Erythroblast (primary cell): ENCODE data around the gene ENPP7.
"Not testable (repeated sequence)": the region's sequence is repeated elsewhere in the genome, so short reads cannot be mapped to it uniquely, and the experiment has no call there.

ENCODE experiments used
- DNase-seq, 2 experiments: peaks; one replicate each; lab custom pipeline; 2025; lab: John Stamatoyannopoulos, UW
- GATA1 ChIP-seq: IDR thresholded peaks from 2 replicates; pipeline ENCODE4 v1.6.1; 2011; ENCODE audit warnings: low read depth, mild to moderate bottlenecking, control low read depth, low read length, moderate library complexity
- POLR2A ChIP-seq: IDR thresholded peaks from 2 replicates; pipeline ENCODE4 v1.6.1; 2011; ENCODE audit warnings: mild to moderate bottlenecking, low read length

The ENPP7 gene

DNA sequence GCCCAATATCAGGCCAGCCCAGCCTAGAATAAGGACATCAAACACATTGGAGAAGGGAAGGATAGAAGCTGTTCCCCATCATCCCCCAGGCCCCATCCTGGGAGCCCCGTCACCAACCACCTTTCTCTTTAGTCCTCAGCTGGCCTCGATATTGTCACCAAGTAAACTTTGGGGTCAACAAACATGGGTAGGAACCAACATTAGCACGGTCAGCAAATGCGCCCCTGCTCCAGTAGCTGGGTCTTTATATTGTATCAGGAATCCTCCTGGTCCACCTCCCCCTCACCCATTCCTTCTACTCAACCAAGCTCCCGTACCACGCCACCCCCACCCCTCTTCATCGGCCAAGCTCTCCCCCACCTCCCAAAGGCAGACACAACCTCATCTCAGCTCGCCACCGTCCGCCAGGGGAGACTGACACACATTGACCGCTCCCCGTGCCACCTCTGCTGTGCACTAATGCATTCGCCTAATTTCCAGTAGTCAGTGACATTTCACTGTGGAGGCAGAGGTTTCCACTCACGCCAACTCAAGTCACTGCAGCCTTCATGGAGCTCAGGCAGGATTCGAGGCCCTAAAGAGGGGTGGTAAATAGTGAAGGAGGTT lies 26.5 kb downstream of the ENPP7 start:
- TF ChIP-seq POLR2A (no peak), GATA1 (no peak)
- no peak for DNase-seq

DNA sequence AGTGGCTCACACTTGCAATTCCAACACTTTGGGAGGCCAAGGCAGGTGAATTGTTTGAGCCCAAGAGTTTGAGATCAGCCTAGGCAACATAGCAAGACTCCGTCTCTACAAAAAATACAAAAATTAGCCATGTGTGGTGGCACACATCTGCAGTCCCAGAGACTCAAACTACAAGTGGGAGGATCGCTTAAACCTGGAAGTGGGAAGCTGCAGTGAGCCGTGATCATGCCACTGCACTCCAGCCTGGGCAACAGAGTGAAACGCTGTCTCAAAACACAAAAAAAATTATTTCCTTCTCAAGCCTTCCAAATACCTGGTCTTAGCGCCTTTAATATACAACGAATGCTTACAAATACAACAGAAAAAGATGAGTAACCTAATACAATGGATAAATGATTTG lies 27.5 kb downstream of the ENPP7 start:
- DNase-seq: no peak
- TF ChIP-seq POLR2A (no peak), GATA1 (no peak)

DNA sequence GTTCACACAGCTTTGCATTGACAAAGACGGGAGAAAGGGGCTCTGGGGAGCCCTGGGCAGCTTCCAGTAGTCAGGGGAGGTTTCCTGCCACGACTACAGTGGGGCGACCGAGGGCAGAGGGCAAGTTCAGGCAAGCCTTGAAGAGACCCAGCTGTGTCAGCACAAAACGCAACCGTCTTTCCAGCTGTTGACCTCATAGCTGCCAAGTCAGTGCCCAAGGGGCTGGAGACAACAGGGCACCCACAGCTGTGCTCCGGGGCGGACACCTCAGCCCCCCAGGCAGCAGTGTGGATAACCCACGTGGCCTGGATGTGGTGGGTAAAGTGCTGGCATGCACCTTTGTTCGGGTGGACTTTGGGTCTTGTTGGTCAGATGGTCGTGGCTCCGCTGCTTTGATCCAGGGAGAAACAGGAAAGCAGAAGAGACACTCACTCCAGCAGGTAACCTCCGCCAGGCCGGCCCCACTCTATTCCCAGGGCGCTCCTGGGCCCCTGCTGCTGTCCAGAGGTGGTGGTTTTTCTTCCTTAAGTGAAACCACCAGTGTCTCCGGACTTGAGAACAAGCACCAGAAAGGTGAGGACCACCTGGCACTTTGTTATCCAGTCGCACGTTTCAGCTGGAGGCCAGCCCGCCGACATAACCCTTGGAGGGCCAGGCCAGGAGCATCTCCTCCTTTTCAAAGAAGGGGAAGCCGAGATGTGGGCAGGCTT lies 29.6 kb downstream of the ENPP7 start:
- TF ChIP-seq GATA1 (no peak), POLR2A (no peak)
- DNase-seq: no peak

DNA sequence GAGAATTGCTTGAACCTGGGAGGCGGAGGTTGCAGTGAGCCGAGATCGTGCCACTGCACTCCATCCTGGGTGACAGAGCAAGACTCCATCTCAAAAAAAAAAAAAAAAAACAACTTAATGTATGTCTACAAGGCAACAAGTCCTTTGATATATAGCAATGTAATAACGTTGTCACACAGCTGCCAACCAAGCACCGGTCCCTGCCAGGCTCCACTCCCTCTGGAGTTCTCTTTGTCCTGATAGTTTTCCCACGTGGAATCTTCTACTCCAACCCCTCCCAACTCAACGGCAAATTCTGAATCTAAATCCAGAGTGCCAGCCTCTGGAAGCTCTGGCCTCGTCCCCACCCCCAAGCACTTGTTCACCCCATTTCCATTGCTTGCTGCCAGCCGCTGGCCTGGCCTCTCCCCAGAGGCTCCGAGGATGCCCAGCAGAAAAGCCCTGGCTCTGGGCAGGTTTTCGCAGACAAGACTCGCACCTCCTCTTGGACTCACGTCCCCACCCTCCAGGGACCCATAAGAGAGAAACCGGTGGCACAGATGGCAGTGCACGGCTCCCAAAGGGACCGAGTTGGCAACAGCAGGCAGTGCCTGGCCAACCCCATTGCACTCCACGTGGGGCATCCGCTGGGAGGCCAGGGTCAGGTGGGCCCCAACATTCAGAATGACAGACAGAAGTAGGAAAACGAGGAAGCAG lies 31.3 kb downstream of the ENPP7 start:
- TF ChIP-seq GATA1 (no peak), POLR2A (no peak)

DNA sequence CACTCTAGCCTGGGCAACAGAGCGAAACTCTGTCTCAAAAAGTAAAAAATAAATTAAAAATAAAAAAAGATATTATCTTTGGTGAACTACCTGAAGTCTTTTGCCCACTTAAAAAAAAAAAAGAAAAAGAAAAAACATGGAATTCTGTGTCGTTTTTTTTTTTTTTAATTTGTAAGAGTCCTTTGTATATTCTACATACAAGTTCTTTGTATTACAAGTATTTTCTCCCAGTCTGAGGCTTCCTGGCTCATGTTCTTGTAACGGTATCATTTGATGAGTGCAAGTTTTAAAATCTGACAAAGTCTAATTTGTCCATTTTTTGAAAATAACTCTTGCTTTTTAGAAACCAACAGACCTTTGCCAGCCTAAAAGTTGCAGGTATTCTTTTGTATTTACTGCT lies 35.0 kb downstream of the ENPP7 start:
- TF ChIP-seq GATA1: no peak
- TF ChIP-seq POLR2A: no peak
- no peak for DNase-seq

More for the DNA sequence above, 31.3 kb downstream of the ENPP7 start:
- no peak for DNase-seq

DNA sequence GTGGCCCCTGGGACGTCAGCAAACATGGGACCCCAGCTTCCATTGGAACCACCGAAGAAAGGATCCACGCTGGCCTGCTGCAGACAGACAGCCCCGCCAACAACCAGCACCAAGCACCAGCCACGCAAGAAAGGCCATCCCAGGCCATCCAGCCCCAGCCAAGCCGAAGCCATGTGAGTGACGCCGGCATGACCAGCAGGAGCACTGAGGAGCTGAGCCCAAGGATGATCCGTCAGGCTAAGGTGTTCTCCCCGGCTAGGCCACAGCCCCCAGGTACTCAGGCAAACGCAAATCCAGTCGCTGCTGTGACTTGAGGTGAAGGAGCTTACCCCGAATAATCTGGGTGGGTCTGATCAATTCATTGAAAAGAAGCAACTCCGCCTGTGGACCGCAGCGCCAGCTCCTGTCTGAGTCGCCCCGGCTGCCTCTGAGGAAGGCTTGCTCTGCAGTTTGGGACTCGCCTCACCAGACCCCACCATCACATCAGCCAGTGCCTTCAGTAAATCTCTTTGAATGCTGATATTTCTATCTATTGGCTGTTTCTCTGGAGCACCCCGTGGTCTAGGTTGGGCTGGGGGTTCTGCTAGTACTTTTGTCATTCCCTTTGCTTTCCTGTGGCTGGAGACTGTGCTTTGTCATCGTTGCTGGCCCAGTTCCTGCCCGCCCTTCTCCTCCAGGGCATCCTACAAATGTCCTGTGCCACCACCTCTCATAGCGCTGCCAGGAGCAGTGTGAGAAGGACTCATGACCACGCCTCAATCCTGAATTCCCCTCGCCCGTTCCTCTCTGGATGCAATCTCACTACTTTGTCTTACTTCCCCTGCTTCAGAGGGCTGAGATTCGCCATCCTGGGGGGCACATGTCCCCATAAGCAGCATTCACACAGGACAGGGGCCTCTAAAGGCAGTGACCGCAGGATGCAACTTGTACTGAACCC lies 39.1 kb downstream of the ENPP7 start:
- no peak for DNase-seq
- no peak for TF ChIP-seq POLR2A

DNA sequence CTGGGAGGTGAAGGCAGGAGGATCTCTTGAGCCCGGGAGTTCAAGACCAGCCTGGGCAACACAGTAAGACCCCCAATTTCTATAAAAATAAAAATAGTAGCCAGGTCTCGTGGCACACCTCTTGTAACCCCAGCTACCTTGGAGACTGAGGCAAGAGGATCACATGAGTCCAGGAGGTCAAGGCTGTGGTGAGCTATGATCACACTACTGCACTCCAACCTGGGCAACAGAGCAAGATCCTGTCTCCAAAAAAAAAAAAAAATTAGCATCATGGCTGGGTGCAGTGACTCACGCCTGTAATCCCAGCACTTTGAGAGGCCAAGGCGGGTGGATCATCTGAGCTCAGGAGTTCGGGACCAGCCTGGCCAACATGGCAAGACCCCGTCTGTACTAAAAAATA lies 40.5 kb downstream of the ENPP7 start:
- DNase-seq: no peak
- no peak for TF ChIP-seq POLR2A
- TF ChIP-seq GATA1: no peak

DNA sequence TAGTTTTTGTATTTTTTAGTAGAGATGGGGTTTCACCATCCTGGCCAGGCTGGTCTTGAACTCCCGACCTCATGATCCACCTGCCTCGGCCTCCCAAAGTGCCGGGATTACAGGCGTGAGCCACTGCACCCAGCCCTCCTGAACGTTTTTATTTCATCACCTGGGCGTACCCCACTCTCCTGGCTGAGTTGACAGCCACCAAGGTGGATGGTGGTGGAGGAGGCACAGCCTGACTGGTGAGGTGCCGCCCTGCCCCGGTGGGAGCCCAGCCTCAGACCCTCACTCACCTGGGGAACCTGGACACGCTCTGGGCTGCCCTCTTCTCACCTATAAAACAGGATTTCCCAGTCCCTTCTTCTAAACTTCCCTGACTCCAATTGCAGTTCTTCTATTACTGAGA lies 42.0 kb downstream of the ENPP7 start:
- DNase-seq: not testable (repeated sequence)

DNA sequence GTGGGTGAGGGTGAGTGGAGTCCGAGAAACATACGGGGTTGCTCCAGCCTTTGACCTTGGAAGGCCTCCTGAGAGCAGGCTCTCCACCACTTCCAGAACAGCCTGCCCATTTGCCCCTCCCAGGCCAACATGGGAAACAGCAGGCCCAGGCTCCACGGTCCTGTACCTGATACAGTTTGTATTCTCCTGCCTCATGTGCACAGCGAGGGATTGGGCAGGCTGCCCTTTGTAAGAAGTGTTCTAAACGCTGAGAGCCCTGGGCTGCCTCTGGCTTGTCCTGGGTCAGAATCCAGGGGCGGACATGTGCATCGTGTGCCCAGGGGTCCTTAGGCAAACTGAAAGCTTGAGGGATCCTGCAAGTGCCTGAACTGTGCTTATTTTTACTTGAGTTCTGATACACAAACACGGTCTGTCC lies 43.8 kb downstream of the ENPP7 start:
- DNase-seq: no peak
- no peak for TF ChIP-seq POLR2A
- TF ChIP-seq GATA1: no peak

DNA sequence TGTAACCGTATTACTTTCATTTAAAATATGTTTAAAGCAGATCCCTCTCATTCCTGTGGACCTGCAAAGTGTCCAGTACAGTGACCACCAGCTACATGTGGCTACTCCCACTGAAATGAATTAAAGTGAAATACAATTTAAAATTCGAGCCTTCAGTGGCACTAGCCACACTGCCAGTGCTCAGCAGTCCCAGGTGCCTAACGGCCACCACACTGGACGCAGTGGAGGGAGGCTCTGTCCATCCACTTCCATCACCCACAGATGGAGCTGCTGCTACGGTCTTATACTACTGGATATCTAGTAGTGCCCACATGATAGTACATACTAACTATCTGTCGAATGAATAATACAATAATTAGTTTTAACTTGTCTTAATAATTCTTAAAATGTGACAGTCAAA lies 44.9 kb downstream of the ENPP7 start:
- no peak for DNase-seq
- TF ChIP-seq POLR2A (no peak), GATA1 (no peak)

DNA sequence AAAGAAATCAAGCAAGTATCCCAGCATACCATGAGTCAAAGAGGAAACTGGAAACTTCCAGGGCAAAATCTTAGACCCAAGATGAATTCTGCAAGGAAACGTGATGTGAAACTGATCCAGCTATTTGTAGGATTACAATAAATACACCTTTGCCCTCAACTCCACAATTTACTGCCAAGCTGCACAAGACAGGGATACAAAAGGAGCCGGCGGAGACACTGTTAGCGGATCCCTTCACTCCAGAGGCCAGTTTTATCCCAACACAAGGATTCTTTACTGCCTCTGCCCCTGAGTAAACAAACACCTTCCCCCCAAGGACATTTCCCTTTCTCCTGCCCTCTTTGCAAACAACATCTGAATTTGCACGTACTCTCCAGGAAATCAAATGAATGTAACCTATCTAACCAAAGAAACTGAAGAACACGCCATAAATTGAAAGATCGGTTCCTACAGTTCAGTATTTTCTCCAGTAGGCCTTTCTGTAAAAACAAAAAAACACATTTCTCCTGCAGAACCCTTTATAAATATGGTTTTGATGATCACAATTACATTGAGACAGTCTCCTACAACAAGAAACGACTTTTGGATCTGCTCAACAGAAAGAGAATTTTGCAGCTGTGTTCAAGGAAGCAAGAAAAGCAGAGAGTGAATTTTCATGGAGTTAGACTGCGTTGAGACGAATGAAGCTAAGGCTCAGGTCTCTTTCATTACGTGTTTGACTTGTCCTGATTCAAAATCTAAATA lies 45.8 kb downstream of the ENPP7 start:
- no peak for DNase-seq

DNA sequence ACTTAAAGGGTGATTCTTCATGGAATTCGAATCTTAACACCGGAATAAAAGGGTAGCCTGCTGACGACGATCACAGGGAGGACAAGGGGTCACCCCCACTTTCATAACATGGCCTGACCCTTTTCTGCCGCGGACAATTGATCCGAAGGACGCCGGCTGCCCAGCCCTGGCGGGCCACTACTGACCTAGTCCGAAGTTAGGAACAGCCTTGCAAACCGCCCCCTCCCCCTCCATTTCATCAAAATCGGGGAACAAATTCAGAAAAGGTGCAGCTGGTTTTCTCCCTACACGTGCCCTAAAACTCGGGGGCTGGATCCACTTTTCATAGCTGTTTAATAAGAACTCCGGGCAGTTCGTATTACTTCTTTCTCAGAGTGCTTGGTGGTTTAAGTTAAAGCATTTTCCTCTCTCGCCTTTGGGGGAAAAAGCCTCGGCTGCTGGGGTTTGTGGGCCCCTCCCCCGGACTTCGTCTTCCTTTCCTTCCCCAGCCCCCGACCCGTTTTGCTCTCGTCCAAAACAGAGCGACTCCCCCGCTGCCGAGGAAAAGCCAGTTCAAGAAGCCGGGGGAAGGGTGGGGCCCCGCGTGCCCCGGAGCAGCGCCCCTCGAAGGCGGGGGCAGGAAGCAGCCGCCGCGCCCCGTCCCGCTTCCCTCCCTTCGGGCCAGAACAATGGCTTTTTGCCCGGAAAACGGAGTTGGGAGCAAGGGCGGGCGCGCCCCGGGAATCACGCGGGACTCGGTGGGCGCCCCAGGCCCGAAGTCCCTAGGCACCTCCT lies 46.6 kb downstream of the ENPP7 start:
- no peak for TF ChIP-seq GATA1
- no peak for TF ChIP-seq POLR2A
- peak; percentile 73 to 74 for DNase-seq

More for the DNA sequence above, 45.8 kb downstream of the ENPP7 start:
- TF ChIP-seq POLR2A (no peak), GATA1 (no peak)
